ENCODE data around the gene SLC9A5. TPM values are rescaled to one million over a fixed set of nuclear protein-coding genes. Genes with fewer than 3 reads are reported as not detected.
A peak's percentile ranks its signal among the peaks of the same experiment; 100 is the strongest.

Gene SLC9A5
- total RNA-seq, 2 donors from 2014 or later, result 3.5 to 15.7 TPM

DNA sequence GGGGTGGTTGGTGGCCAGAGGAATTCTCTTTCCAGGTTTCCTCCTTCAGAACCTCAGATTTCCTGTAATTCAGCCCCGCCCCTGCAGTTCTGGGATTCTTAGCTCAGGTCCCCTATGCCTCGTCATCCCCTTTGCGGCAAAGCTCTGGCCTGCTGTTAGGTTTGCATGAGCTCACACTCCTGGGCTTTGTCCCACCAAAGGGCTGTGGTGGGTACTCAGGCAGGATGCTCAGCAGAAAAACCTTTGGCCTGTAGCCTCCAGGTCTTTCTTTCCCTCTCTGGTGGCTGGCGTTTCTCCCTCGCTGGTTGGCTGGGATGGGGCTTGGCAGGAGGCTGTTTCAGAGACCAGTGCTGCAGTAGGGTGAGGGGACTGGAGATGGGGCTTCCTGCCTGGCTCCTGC, 21.0 kb downstream of the SLC9A5 start:
- Mint-ChIP-seq H3K9me3 (no peaks in the 10 kb centered on the region), H3K4me3 (no peak overlapping the region), H3K36me3 (ENCODE audit: low read depth) (no peaks in the 10 kb centered on the region), H3K4me1 (no peaks in the 10 kb centered on the region), H3K27ac (no peak overlapping the region), H3K27me3 (no peaks in the 10 kb centered on the region)
- ATAC-seq (replicated peaks), result no peak

DNA sequence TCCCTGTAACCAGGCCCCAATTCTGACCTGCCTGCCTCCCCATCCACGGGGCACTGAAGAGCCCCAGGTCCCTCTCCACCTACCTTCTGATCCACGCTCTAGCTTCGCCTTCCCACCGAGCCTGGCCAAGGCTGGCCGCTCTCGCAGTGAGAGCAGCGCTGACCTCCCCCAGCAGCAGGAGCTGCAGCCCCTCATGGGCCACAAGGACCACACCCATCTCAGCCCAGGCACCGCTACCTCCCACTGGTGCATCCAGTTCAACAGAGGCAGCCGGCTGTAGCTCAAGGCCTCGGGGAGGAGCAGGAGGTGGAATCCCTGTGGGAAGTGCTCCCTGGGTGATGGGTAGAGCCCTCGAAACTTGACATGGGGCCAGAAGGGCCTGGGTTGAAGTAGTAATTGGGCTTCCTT, 22.2 kb downstream of the SLC9A5 start:
- Mint-ChIP-seq H3K27me3 (no peaks in the 10 kb centered on the region), H3K4me1 (no peaks in the 10 kb centered on the region), H3K36me3 (ENCODE audit: low read depth) (peaks cover 10% of the 10 kb centered on the region), H3K9me3 (no peaks in the 10 kb centered on the region), H3K27ac (no peak overlapping the region), H3K4me3 (no peak overlapping the region)
- no peak for ATAC-seq (replicated peaks)

DNA sequence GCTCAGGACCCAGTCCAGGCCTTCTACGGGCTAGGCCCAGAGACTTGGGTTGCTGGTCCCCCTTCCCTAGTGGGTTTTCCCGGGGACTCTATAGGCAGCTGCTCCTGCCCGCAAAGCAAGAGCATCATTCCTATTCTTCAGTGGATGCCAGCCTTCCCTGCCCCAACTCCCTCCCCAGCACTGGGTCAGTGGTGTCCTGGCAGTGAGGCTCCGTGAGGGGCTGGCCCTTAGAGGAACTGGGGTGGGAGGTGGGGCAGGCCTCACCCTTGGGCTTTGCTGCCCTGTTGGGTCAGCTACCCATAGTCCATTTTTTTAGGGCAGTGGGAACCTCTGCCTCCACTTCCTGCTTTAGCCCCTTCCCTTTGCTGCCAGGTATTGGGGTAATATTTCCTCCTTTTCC, 22.7 kb downstream of the SLC9A5 start:
- no peaks in the 10 kb centered on the region for H3K9me3 Mint-ChIP-seq
- H3K4me3 Mint-ChIP-seq, result no peak overlapping the region
- no peak overlapping the region for H3K27ac Mint-ChIP-seq
- peaks cover 2% of the 10 kb centered on the region for H3K4me1 Mint-ChIP-seq
- H3K27me3 Mint-ChIP-seq, result no peaks in the 10 kb centered on the region
- H3K36me3 Mint-ChIP-seq (ENCODE audit: low read depth), result peaks cover 15% of the 10 kb centered on the region
- ATAC-seq (replicated peaks), result no peak

DNA sequence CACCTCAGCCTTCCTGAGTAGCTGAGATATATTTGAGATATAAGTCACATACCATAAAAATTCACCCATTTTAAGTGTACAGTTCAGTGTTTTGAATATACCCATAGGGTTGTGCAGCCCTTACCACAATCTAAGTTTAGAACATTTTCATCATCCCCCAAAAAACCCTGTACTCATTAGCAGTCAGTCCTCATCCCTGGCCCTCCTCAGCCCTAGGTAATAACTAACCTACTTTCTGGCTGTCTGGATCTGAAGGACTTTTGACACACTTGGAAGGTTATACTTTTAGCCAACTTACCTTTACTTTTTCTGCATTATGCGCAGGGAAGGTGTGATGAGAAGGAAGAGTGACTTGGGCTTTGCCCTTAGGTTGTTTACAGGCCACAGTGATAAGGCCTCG, 26.5 kb downstream of the SLC9A5 start:
- Mint-ChIP-seq H3K4me1 (peaks cover 11% of the 10 kb centered on the region), H3K4me3 (no peak overlapping the region), H3K36me3 (ENCODE audit: low read depth) (peaks cover 28% of the 10 kb centered on the region), H3K27me3 (no peaks in the 10 kb centered on the region), H3K27ac (no peak overlapping the region), H3K9me3 (no peaks in the 10 kb centered on the region)
- no peak for ATAC-seq (replicated peaks)

DNA sequence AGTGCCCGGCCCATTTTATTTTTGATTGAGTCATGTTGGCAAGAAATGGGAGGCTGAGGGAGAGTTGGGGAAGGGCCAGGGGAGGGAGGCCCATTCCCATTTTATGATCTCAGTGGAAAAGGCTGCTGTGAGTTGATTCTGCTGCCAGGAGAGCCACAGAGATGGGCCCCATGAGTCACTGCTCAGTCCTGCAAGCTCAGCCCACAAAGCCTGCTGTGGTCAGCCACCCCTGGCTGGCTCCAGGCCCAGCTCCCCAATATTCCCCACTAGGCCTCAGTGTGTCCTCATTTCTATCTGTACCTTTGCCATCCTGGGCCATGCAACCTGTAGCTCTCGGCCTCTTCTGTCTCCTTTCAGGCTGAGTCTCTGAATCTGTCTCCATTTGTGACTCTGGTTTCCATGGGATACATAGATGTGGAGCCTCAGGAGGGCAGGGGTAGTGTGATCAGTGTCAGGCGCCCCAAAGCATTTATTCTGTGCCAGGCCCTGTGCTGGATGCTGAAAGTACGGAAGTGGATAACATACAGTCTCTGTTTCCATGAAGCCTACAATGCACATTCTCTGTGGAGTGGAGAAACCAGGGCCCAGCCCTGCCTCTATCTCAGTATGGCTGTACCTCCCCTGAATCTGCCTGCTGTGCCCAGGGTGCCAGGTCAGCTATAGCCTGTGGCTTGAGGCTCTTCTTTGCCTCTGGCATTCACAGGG, 28.7 kb downstream of the SLC9A5 start:
- Mint-ChIP-seq H3K27me3 (no peaks in the 10 kb centered on the region), H3K27ac (peak overlapping the region; percentile 94), H3K36me3 (ENCODE audit: low read depth) (peaks cover 28% of the 10 kb centered on the region), H3K4me1 (peaks cover 11% of the 10 kb centered on the region), H3K4me3 (peak overlapping the region; percentile 89), H3K9me3 (no peaks in the 10 kb centered on the region)
- ATAC-seq (replicated peaks), result peak; percentile 60

DNA sequence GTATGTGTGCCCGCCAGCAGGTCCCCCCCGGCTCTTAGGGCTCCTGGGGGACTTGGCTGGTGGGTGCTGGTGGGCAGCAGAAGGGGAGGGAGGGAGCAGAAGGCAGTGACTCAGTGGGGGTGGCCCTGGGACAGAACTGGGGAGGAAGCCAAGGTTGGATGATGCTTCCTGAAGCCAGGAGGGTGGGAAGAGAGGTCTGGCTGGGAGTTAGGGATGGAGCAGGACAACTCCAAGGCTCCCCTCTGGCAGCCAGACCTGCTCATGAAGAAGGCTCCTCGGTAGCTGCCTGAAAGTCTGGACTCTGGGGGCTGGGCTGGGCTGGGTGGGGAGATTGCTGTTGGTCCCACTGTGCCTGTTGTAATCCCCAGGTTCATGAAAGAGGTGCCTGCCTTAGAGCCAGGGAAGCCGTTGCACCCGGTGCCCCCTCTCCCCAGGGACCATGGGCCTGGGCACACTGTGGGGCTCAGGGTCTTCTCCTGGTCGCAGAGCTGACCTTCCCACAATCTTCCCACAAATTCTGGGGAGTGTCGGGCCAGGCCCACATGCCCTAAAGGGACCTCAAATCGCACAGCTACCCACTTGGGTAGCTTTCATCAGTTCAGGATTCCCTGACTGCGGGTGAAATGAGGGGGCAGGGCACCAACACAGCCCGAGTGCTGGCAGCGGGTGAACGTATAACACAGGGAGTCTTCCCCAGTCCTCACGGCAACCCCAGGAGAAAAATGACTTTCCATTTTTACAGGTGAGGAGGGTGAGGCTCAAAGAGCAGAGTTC, 29.4 kb downstream of the SLC9A5 start:
- peaks cover 28% of the 10 kb centered on the region for H3K36me3 Mint-ChIP-seq (ENCODE audit: low read depth)
- no peaks in the 10 kb centered on the region for H3K9me3 Mint-ChIP-seq
- H3K4me1 Mint-ChIP-seq, result peaks cover 11% of the 10 kb centered on the region
- peak overlapping the region; percentile 89 for H3K4me3 Mint-ChIP-seq
- H3K27ac Mint-ChIP-seq, result peak overlapping the region; percentile 94
- ATAC-seq (replicated peaks), result no peak
- no peaks in the 10 kb centered on the region for H3K27me3 Mint-ChIP-seq

DNA sequence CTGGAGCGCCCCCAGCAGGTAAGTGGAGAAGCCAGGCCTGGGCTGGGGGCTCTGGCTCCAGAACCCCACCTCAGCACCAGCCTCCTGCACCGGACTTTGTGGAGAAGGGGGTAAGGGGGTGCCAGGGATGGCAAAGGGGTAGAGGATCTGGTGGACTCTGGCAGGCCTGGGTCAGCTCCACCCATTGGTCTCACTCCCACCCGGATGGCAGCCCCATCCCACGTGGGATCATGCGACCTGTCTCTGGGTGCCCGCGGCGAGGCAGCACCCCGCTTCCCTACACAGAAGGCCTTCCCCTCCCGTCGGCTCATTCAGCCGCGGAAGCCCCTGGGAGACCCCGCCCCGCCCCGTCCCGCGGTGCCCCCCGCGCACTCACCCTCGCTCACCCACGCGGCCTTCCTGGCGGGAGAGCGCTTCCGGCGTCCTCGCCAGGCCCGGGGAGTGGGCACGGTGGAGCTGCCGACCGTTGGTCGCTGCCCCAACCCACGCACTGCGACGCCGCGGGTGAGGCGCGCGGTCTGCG, 30.1 kb downstream of the SLC9A5 start:
- Mint-ChIP-seq H3K9me3 (no peaks in the 10 kb centered on the region), H3K36me3 (ENCODE audit: low read depth) (peaks cover 28% of the 10 kb centered on the region), H3K27me3 (no peaks in the 10 kb centered on the region), H3K4me3 (peak overlapping the region; percentile 89), H3K27ac (peak overlapping the region; percentile 94), H3K4me1 (peaks cover 11% of the 10 kb centered on the region)
- ATAC-seq (replicated peaks), result peak; percentile 70

DNA sequence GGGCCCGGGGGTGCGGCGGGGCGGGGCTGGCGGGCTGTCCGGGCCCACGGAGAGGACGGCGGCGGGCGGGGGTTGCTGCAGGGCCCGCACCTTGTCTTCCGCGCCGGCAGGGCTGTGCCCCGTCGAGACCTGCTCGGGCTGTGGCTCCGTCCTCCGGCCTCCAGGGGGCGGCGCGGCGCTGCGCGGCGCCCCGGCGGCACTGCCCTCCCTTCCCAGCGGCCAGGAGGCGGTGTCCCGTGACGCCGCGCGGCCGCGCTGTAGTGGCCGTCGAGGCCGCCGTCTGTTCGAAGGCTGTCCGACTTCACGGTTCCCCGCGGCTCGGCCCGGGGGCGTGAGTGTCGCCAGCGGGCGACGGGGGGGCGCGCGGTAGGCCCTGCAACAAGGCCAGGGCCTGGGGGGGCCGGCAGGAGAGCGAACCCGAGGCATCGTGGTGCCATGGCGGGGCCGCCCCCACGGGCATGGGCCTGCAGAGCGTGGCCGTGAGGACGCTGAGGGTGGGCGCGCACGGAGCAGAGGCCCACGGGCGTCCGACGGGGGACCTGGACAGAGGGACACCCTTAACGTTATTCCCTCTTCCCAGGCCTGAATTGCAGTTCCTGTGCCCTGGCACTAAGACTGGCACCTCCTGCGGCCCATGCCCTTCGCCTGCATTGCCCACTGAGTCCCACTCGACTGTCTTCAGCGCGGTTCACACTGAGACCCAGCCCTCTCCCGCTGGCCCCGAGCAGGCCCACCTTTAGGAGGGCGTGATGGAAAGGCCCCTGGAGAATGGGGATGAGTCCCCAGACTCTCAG, 30.7 kb downstream of the SLC9A5 start, which contains the start of gene PLEKHG4:
Gene PLEKHG4, plus strand, starts transcription at position 237 of the 794 bp plus-strand sequence. Its CDS starts 513 bp downstream, at position 750.
- H3K4me3 Mint-ChIP-seq, result peak within 1 kb of the TSS; percentile 89
- ATAC-seq (replicated peaks), result peak; percentile 90
- peaks cover 28% of the 10 kb centered on the region for H3K36me3 Mint-ChIP-seq (ENCODE audit: low read depth)
- peak within 1 kb of the TSS; percentile 94 for H3K27ac Mint-ChIP-seq
- H3K27me3 Mint-ChIP-seq, result no peaks in the 10 kb centered on the region
- peaks cover 11% of the 10 kb centered on the region for H3K4me1 Mint-ChIP-seq
- H3K9me3 Mint-ChIP-seq, result no peaks in the 10 kb centered on the region

DNA sequence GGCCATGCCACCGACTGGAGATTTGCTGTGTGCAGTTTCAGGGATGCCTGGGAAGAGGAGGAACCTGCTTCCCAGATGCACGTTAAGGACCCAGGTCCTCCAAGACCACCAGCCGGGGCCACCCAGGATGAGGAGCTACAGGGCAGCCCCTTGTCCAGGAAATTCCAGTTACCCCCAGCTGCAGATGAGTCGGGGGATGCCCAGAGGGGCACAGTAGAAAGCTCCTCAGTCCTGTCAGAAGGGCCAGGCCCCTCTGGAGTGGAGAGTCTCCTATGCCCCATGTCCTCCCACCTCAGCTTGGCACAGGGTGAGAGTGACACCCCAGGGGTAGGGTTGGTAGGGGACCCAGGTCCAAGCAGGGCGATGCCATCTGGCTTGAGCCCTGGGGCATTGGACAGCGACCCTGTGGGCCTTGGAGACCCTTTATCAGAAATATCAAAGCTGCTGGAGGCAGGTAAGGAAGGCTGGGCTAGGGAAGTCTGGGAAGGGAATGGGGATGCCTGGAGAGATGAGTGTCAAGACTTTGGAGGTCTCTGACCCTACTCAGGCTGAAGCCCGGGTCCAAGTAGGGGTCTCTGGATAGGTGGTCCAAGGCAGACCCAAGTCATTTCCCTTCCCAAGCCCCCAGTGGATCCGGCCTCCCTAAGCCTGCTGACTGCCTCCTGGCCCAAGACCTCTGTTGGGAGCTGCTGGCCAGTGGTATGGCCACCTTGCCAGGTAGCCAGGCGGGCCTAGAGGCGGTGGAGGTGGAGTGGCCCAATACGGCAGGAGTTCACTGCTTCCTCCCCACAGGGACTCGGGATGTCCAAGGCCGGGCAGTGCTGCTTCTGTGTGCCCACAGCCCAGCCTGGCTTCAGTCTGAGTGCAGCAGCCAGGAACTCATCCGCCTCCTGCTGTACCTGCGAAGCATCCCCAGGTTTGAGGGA, 31.6 kb downstream of the SLC9A5 start:
- H3K9me3 Mint-ChIP-seq, result no peaks in the 10 kb centered on the region
- H3K4me1 Mint-ChIP-seq, result peaks cover 11% of the 10 kb centered on the region
- no peaks in the 10 kb centered on the region for H3K27me3 Mint-ChIP-seq
- H3K4me3 Mint-ChIP-seq, result peak overlapping the region; percentile 39
- ATAC-seq (replicated peaks), result no peak
- H3K27ac Mint-ChIP-seq, result peak overlapping the region; percentile 75
- peaks cover 24% of the 10 kb centered on the region for H3K36me3 Mint-ChIP-seq (ENCODE audit: low read depth)

DNA sequence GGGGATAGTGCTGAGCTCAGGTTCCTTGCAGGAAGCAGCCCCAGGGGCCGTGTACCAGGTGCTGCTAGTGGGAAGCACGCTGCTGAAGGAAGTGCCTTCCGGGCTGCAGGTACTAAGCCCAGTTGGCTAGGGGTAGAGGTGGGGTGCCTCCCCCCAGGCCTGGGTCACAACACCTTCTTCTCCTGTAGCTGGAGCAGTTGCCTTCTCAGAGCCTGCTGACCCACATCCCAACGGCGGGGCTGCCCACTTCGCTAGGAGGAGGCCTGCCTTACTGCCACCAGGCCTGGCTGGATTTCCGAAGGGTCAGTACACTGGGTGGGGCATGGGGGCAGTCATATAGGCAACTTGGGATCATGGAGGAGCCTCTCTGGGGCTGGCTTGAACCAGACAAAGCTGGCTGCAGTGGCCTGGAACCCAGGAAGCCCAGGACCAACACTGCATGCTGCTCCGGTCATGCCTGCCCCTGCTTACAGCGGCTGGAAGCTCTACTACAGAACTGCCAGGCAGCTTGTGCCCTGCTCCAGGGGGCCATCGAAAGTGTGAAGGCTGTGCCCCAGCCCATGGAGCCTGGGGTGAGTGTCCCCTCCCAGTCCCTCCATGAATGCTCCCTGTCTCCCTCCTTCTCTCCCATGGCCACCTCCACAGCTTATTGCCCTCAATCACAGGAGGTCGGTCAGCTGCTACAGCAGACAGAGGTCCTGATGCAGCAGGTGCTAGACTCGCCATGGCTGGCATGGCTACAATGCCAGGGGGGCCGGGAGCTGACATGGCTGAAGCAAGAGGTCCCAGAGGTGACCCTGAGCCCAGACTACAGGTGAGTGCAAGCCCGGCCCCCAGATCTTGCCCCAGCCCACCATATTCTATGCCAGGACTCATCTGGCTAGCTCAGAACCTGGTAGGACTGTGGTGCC, 33.0 kb downstream of the SLC9A5 start:
- peaks cover 10% of the 10 kb centered on the region for H3K36me3 Mint-ChIP-seq (ENCODE audit: low read depth)
- no peak for ATAC-seq (replicated peaks)
- peaks cover 6% of the 10 kb centered on the region for H3K4me1 Mint-ChIP-seq
- no peak overlapping the region for H3K27ac Mint-ChIP-seq
- H3K27me3 Mint-ChIP-seq, result no peaks in the 10 kb centered on the region
- H3K4me3 Mint-ChIP-seq, result no peak overlapping the region
- no peaks in the 10 kb centered on the region for H3K9me3 Mint-ChIP-seq

DNA sequence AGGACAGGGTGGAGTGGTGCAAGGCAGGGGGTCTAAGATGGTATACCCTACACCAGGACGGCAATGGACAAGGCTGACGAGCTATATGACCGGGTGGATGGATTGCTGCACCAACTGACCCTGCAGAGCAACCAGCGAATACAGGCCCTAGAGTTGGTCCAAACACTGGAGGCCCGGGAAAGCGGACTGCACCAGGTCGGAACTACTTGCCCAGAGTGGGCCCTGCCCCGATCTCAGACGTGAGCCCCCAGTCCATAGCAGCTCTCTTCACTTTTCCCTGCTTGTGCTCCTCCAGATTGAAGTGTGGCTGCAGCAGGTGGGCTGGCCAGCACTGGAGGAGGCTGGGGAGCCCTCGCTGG, 33.6 kb downstream of the SLC9A5 start:
- ATAC-seq (replicated peaks), result no peak
- H3K27ac Mint-ChIP-seq, result peak overlapping the region; percentile 22
- H3K4me1 Mint-ChIP-seq, result peaks cover 4% of the 10 kb centered on the region
- H3K36me3 Mint-ChIP-seq (ENCODE audit: low read depth), result peaks cover 4% of the 10 kb centered on the region
- H3K4me3 Mint-ChIP-seq, result no peak overlapping the region
- no peaks in the 10 kb centered on the region for H3K9me3 Mint-ChIP-seq
- H3K27me3 Mint-ChIP-seq, result no peaks in the 10 kb centered on the region

DNA sequence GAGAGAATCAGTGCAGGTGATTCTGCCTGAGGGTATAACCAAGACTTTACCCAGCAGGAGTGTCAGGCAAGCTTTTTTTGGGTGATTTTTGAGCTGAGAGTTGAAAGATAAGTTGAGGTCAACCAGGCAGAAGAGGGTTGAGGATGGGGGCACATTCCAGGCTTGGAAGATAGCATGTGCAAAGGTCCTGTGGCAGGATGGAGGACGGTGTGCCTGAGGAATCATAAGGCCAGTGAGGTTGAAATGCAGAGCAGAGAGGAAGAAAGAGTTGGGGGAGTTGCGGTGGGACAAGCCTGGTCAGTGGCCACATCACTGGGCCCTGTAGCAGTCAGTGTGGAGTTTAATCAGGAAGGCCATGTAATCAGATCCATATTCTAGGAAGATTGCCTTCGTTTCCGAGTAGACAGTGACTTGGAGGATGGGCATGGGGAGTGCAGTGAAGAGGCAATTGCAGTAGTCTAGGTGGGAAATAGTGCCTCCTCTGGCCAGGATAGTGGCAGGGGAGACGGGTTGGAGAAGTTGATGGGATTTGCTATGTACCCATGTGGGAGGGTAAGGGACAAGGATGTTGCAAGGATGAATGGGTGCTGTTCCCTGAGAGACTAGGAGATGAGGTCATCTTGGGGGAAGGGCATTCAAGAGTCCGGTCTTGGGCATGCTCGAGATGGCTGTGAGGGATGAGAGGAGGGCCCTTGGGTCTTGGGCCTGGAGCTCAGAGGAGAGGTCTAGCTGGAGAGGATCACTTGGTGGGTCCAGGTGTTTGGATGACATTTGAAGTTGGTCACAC, 34.5 kb downstream of the SLC9A5 start:
- no peak overlapping the region for H3K4me3 Mint-ChIP-seq
- no peaks in the 10 kb centered on the region for H3K27me3 Mint-ChIP-seq
- ATAC-seq (replicated peaks), result no peak
- H3K36me3 Mint-ChIP-seq (ENCODE audit: low read depth), result no peaks in the 10 kb centered on the region
- H3K4me1 Mint-ChIP-seq, result no peaks in the 10 kb centered on the region
- H3K27ac Mint-ChIP-seq, result peak overlapping the region; percentile 22
- no peaks in the 10 kb centered on the region for H3K9me3 Mint-ChIP-seq
